SU-DHL-6 (cell line): Measurements from ENCODE around the gene TNFAIP8L2.

Source experiments
- H2AFZ ChIP-seq: fragments of 200-600 bp; sonication (generic); 2 replicates; pipeline ENCODE4 v1.6.1; 2014; ENCODE audit warnings: low read depth, mild to moderate bottlenecking, moderate library complexity, mixed read lengths, antibody characterized with exemption, low read length; ENCODE audit not compliant: severe bottlenecking
- H3F3A ChIP-seq: fragments of 200-600 bp; shearing (Covaris generic); 2 replicates; pipeline ENCODE4 v1.6.0; 2016; ENCODE audit warnings: antibody characterized with exemption, mild to moderate bottlenecking; ENCODE audit not compliant: insufficient read depth
- H3K27ac ChIP-seq: fragments of 200-600 bp; sonication (generic); 2 replicates; pipeline ENCODE4 v1.5.1; 2016; ENCODE audit warnings: low read depth, mild to moderate bottlenecking, low read length, moderate library complexity, mixed read lengths
- H3K27me3 ChIP-seq: fragments of 200-600 bp; sonication (generic), shearing (Covaris generic); 2 replicates; pipeline ENCODE4 v1.6.0; 2014; ENCODE audit warnings: mild to moderate bottlenecking, low read length
- H3K36me3 ChIP-seq: fragments of 200-600 bp; sonication (generic); 2 replicates; pipeline ENCODE4 v1.6.1; 2014; ENCODE audit warnings: mild to moderate bottlenecking, low read length, mixed read lengths
- H3K4me2 ChIP-seq: fragments of 300-600, 200-600 bp; shearing (Covaris generic), sonication (generic); 2 replicates; pipeline ENCODE4 v1.6.0; 2014; ENCODE audit warnings: low read length, low read depth, mild to moderate bottlenecking; ENCODE audit not compliant: poor library complexity, severe bottlenecking
- H3K4me3 ChIP-seq: fragments of 200-600 bp; sonication (generic); 2 replicates; pipeline ENCODE4 v1.5.1; 2014; ENCODE audit warnings: antibody characterized with exemption, low read length, mild to moderate bottlenecking, mixed read lengths; ENCODE audit not compliant: insufficient read depth, poor library complexity, severe bottlenecking
- H3K79me2 ChIP-seq: fragments of 200-600 bp; sonication (generic); 2 replicates; pipeline ENCODE4 v1.6.1; 2014; ENCODE audit warnings: mild to moderate bottlenecking, low read length, moderate library complexity; ENCODE audit not compliant: insufficient read depth
- H3K9ac ChIP-seq: fragments of 200-600 bp; sonication (generic); 2 replicates; pipeline ENCODE4 v1.7.0; 2014; ENCODE audit warnings: mild to moderate bottlenecking, low read length
- H3K9me2 ChIP-seq: fragments of 200-600 bp; sonication (generic); replicated peaks from 2 replicates; pipeline ENCODE4 v1.6.1; 2014; ENCODE audit warnings: low read length; ENCODE audit not compliant: insufficient read depth
- H3K9me3 ChIP-seq: fragments of 200-600 bp; sonication (generic); 2 replicates; pipeline ENCODE4 v1.6.1; 2014; ENCODE audit warnings: low read length, mixed read lengths; ENCODE audit not compliant: insufficient read depth
- H4K20me1 ChIP-seq: fragments of 200-600 bp; sonication (generic); 2 replicates; pipeline ENCODE4 v1.6.1; 2014; ENCODE audit warnings: low read depth, mild to moderate bottlenecking, antibody characterized with exemption, low read length, moderate library complexity, mixed read lengths
- EZH2phosphoT487 ChIP-seq: fragments of 200-600 bp; sonication (generic), shearing (Covaris generic); conservative IDR thresholded peaks from 2 replicates; pipeline ENCODE4 v1.6.1; 2018; ENCODE audit warnings: mild to moderate bottlenecking, antibody characterized with exemption, low read length, moderate library complexity, mixed read lengths
- TF ChIP-seq, protein P1 (sequence below): fragments of 200-600 bp; sonication (generic); IDR thresholded peaks from one replicate; pipeline ENCODE4 v1.5.1; 2017; ENCODE audit warnings: antibody characterized with exemption, mild to moderate bottlenecking, low read length, moderate library complexity; ENCODE audit not compliant: insufficient read depth, poor library complexity, severe bottlenecking

Gene TNFAIP8L2

DNA sequence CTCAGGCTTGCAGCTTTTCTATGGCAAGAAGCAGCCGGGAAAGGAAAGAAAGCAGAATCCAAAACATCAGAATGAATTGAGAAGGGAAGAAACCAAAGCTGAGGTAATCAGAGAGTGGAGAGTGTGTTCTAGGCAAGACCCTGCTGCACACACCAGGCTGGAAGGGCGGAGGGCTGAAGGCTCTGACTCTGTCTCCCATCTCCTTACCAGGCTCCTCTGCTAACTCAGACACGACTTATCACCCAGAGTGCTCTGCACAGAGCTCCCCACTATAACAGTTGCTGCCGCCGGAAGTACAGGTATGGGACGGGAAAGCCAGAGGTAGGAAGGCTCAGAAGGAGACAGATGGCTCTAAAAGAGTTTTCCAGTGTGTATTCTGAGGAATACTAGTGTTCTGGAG, 10.7 kb downstream of the TNFAIP8L2 start:
- peak overlapping the region; percentile 74 for H3K4me2 ChIP-seq
- H3K4me3 ChIP-seq = peak overlapping the region; percentile 93
- H4K20me1 ChIP-seq = no peaks in the 10 kb centered on the region
- no peak overlapping the region for H2AFZ ChIP-seq
- H3K9me3 ChIP-seq = no peaks in the 10 kb centered on the region
- no peak for TF ChIP-seq EZH2phosphoT487
- TF ChIP-seq, protein P1, sequence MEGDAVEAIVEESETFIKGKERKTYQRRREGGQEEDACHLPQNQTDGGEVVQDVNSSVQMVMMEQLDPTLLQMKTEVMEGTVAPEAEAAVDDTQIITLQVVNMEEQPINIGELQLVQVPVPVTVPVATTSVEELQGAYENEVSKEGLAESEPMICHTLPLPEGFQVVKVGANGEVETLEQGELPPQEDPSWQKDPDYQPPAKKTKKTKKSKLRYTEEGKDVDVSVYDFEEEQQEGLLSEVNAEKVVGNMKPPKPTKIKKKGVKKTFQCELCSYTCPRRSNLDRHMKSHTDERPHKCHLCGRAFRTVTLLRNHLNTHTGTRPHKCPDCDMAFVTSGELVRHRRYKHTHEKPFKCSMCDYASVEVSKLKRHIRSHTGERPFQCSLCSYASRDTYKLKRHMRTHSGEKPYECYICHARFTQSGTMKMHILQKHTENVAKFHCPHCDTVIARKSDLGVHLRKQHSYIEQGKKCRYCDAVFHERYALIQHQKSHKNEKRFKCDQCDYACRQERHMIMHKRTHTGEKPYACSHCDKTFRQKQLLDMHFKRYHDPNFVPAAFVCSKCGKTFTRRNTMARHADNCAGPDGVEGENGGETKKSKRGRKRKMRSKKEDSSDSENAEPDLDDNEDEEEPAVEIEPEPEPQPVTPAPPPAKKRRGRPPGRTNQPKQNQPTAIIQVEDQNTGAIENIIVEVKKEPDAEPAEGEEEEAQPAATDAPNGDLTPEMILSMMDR = no peak
- no peaks in the 10 kb centered on the region for H3K9me2 ChIP-seq
- H3K27ac ChIP-seq = no peak overlapping the region
- peak overlapping the region; percentile 77 for H3K9ac ChIP-seq
- H3K27me3 ChIP-seq = no peaks in the 10 kb centered on the region
- peaks cover 22% of the 10 kb centered on the region for H3K79me2 ChIP-seq
- H3F3A ChIP-seq = 0 out of 2 replicates have a peak, but pooled peaks cover under 1% of the 10 kb centered on the region
- no peaks in the 10 kb centered on the region for H3K36me3 ChIP-seq

DNA sequence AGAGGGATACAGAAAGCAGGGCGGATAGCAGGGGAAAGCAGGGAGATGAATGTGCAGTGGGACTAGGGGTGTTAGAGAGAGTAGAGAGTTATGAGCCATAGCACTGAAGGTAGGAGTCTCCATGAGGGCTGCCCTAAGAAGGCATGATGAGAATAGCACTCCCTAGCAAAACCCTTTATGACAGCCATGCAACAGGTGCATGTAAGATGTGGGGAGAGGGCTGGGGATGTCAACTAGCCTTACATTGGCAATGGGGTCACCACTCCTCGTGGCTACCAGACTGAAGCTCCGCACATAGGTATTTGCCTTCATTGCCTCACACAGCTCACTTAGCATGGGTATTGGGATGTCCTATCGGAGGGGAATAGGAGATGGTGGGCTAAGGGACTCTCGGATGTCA, 14.7 kb downstream of the TNFAIP8L2 start:
- no peak overlapping the region for H3K9ac ChIP-seq
- no peaks in the 10 kb centered on the region for H3K9me2 ChIP-seq
- peaks cover 13% of the 10 kb centered on the region for H3K79me2 ChIP-seq
- no peaks in the 10 kb centered on the region for H3F3A ChIP-seq
- no peaks in the 10 kb centered on the region for H3K9me3 ChIP-seq
- H3K36me3 ChIP-seq = peaks cover 2% of the 10 kb centered on the region; the same call in 1 of the 2 replicates
- no peak overlapping the region for H2AFZ ChIP-seq
- H3K27me3 ChIP-seq = no peaks in the 10 kb centered on the region
- H3K27ac ChIP-seq = no peak overlapping the region
- H3K4me3 ChIP-seq = no peak overlapping the region
- H4K20me1 ChIP-seq = no peaks in the 10 kb centered on the region
- TF ChIP-seq EZH2phosphoT487 = no peak
- TF ChIP-seq, protein P1 = no peak
- H3K4me2 ChIP-seq = no peak overlapping the region

DNA sequence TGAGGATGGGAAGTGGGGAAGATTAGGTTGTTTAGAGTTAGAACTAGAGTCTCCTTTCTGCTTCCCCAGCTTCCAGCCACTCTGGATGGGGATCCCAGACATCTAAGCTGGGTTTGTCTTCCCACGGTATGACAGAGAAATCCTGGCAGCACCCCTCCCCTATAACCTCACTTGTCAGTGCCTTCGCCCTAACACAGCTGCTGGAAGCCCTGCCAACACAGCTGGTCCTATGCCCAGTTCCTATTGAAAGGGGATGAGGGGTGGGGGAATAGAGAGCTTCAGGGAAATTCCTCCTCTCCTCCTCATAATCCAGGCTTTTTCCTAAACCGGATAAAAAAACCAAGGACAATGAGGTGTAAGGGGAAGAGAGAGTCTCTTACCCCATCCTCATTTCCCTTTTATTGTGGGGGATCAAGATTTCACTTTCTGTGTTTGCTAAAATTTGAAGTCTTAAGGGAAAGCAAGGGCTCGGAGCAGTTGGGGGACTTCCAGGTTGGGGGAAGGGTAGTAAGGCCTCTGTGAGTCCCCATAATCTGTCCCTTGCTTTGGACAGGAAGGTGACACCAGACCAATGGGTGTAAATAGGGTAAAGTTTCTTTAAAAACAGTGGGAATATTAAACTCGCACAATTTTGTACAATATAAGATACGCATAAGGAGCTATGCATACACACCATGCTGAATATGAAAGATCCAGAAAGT, 18.7 kb downstream of the TNFAIP8L2 start:
- H3K9me3 ChIP-seq = no peaks in the 10 kb centered on the region
- H3K4me3 ChIP-seq = no peak overlapping the region
- no peak overlapping the region for H3K27ac ChIP-seq
- H3K27me3 ChIP-seq = no peaks in the 10 kb centered on the region
- peaks cover 3% of the 10 kb centered on the region; the same call in 1 of the 2 replicates for H3K36me3 ChIP-seq
- H3K9ac ChIP-seq = no peak overlapping the region
- TF ChIP-seq EZH2phosphoT487 = no peak
- TF ChIP-seq, protein P1 = no peak
- H3F3A ChIP-seq = no peaks in the 10 kb centered on the region
- no peaks in the 10 kb centered on the region for H3K9me2 ChIP-seq
- H3K79me2 ChIP-seq = no peaks in the 10 kb centered on the region
- H4K20me1 ChIP-seq = no peaks in the 10 kb centered on the region
- no peak overlapping the region for H3K4me2 ChIP-seq
- no peak overlapping the region for H2AFZ ChIP-seq
